ENCODE results near the gene ABCF2.

DNA sequence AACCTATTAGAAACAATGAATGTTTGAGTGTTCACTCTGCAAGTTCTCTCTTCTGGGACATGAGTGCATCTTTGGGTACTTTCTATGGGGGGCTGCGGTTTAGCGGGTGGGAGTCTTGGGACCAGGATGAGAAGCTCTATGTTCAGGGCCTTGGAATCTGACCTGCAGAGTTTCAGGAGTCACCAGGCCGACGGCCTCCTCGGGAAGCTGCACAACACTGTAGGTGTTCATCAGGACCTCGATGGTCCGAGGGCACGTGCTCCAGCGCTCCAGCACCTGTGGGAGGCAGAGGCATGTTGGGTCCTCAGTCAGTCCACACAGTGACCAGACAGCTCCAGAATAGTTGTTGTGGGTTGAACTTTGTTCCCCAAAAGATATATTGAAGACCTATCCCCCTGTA lies 50.6 kb downstream of the ABCF2 start:
- TF ChIP-seq, protein P1, sequence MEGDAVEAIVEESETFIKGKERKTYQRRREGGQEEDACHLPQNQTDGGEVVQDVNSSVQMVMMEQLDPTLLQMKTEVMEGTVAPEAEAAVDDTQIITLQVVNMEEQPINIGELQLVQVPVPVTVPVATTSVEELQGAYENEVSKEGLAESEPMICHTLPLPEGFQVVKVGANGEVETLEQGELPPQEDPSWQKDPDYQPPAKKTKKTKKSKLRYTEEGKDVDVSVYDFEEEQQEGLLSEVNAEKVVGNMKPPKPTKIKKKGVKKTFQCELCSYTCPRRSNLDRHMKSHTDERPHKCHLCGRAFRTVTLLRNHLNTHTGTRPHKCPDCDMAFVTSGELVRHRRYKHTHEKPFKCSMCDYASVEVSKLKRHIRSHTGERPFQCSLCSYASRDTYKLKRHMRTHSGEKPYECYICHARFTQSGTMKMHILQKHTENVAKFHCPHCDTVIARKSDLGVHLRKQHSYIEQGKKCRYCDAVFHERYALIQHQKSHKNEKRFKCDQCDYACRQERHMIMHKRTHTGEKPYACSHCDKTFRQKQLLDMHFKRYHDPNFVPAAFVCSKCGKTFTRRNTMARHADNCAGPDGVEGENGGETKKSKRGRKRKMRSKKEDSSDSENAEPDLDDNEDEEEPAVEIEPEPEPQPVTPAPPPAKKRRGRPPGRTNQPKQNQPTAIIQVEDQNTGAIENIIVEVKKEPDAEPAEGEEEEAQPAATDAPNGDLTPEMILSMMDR (conservative IDR thresholded peaks at IDR 0.05; ENCODE audit: low read depth, low read length), result no peak
- TF ChIP-seq EZH2 (IDR thresholded peaks at IDR 0.05; ENCODE audit: low read length, unreplicated experiment), result no peak

All from PC-3 (cell line).